Ammon's horn (tissue), 1 donor: ENCODE results near the gene RAB25.
"Not testable (repeated sequence)": the region's sequence is repeated elsewhere in the genome, so short reads cannot be mapped to it uniquely, and the experiment has no call there.

Experiments
- DNase-seq: peaks from one replicate; pipeline ENCODE4 v3.0.0-alpha.2; 2016; ENCODE audit warnings: low spot score

Gene RAB25

GRCh38 chr1:156102633-156103511 is 41.9 kb downstream of the RAB25 start:
- no peak for DNase-seq

GRCh38 chr1:156103521-156103947 is 42.6 kb downstream of the RAB25 start:
- DNase-seq, result no peak

GRCh38 chr1:156104065-156104810 is 43.3 kb downstream of the RAB25 start:
- peak; percentile 43 for DNase-seq

- DNase-seq, result no peak
These were observed 44.2 kb downstream of the RAB25 start for GRCh38 chr1:156104861-156105832.

- DNase-seq, result no peak
These were observed 45.9 kb downstream of the RAB25 start for GRCh38 chr1:156106624-156107488.

- no peak for DNase-seq
These were observed 47.1 kb downstream of the RAB25 start for GRCh38 chr1:156108057-156108456.

GRCh38 chr1:156108664-156109241 is 47.8 kb downstream of the RAB25 start:
- DNase-seq, result no peak

GRCh38 chr1:156110252-156110651 is 49.3 kb downstream of the RAB25 start:
- no peak for DNase-seq

- no peak for DNase-seq
These were observed 50.5 kb downstream of the RAB25 start for GRCh38 chr1:156111355-156111962.

- peak; percentile 46 for DNase-seq
These were observed 51.5 kb downstream of the RAB25 start for GRCh38 chr1:156112276-156113137.

- no peak for DNase-seq
These were observed 52.5 kb downstream of the RAB25 start for GRCh38 chr1:156113282-156113950.

- DNase-seq, result peak; percentile 89
These were observed 53.4 kb downstream of the RAB25 start, which contains the start of gene LMNA for GRCh38 chr1:156114101-156114918. Gene LMNA, plus strand, starts transcription at chr1:156114711. Its CDS starts 208 bp downstream, at chr1:156114919.

GRCh38 chr1:156114919-156115513 is 54.1 kb downstream of the RAB25 start:
- peak; percentile 48 for DNase-seq

GRCh38 chr1:156115514-156116374 is 54.8 kb downstream of the RAB25 start:
- peak; percentile 51 for DNase-seq

- not testable (repeated sequence) for DNase-seq
These were observed 55.8 kb downstream of the RAB25 start for GRCh38 chr1:156116731-156117130.
